Measurements from ENCODE around the gene QRICH1. TPM values are rescaled to one million over a fixed set of nuclear protein-coding genes. Genes with fewer than 3 reads are reported as not detected.

Gene QRICH1
- total and polyA plus RNA-seq, 10 of the 15 experiments (the other 5 are each of a cell fraction or from before 2014, with no cell fraction given): 22.2 to 116 (median 81.4) TPM

- TF ChIP-seq CEBPZ (IDR thresholded peaks at IDR 0.05; ENCODE audit: low read depth, low read length) (no peak), POLR2AphosphoS5 (IDR thresholded peaks at IDR 0.05; ENCODE audit: low read length) (no peak), TBL1XR1 (IDR thresholded peaks at IDR 0.05; ENCODE audit: low read depth, low read length) (no peak), RAD51 (IDR thresholded peaks at IDR 0.05) (no peak), PBX3 (IDR thresholded peaks at IDR 0.05; ENCODE audit: insufficient replicate concordance, low read depth, low read length) (no peak), RELA (IDR thresholded peaks at IDR 0.05; ENCODE audit: borderline replicate concordance, partially characterized antibody) (no peak), KDM1A (IDR thresholded peaks at IDR 0.05; ENCODE audit: borderline replicate concordance) (no peak), CEBPB (IDR thresholded peaks at IDR 0.05; ENCODE audit: borderline replicate concordance in 1 of 2, low read depth in 2 of 2, low read length in 2 of 2) (no peak)
Measured at GRCh38 chr3:49015072-49015471, 78.8 kb downstream of the QRICH1 start (continued).
